IPS DF 6.9 (cell line): ENCODE data around the gene GRIK4.

Experiments
- DNase-seq: peaks from one replicate; pipeline ENCODE4 v3.0.0-alpha.2; 2013; ENCODE audit warnings: low read depth, low spot score
- H3K27ac ChIP-seq: one replicate; pipeline ENCODE4 v1.5.1; 2013; ENCODE audit warnings: low read length, control low read depth
- H3K27me3 ChIP-seq: 2 replicates; pipeline ENCODE4 v1.6.1; 2013; ENCODE audit warnings: mild to moderate bottlenecking, low read length; ENCODE audit not compliant: control insufficient read depth, insufficient read depth
- H3K36me3 ChIP-seq: 2 replicates; pipeline ENCODE4 v1.6.1; 2013; ENCODE audit warnings: low read length; ENCODE audit not compliant: control insufficient read depth, insufficient read depth
- H3K4me1 ChIP-seq: 2 replicates; pipeline ENCODE4 v1.6.1; 2013; ENCODE audit warnings: low read length; ENCODE audit not compliant: control insufficient read depth, insufficient read depth
- H3K4me3 ChIP-seq: 2 replicates; pipeline ENCODE4 v1.5.1; 2013; ENCODE audit warnings: mild to moderate bottlenecking, low read length
- H3K9me3 ChIP-seq: 2 replicates; pipeline ENCODE4 v1.6.1; 2013; ENCODE audit warnings: low read length, inconsistent platforms; ENCODE audit not compliant: control insufficient read depth, insufficient read depth
- WGBS: extraction: QIAGEN DNeasy Blood & Tissue Kit; methylation state at CpG from one replicate; pipeline ENCODE4 v1.1.7; 2013; ENCODE audit warnings: mixed read lengths, missing lambda C conversion rate; ENCODE audit not compliant: insufficient read length, insufficient coverage; 5-methylcytosine and 5-hydroxymethylcytosine counted together

Gene GRIK4

GRCh38 chr11:120906766-120907165 lies 395.2 kb downstream of the GRIK4 start:
- no CpG with 5 or more reads among the region's 10 CpGs for WGBS
- no peaks in the 10 kb centered on the region for H3K4me1 ChIP-seq
- H3K4me3 ChIP-seq, result no peak overlapping the region
- H3K27me3 ChIP-seq, result no peaks in the 10 kb centered on the region
- H3K9me3 ChIP-seq, result no peaks in the 10 kb centered on the region
- H3K36me3 ChIP-seq, result no peaks in the 10 kb centered on the region
- DNase-seq, result no peak
- no peak overlapping the region for H3K27ac ChIP-seq

DNA sequence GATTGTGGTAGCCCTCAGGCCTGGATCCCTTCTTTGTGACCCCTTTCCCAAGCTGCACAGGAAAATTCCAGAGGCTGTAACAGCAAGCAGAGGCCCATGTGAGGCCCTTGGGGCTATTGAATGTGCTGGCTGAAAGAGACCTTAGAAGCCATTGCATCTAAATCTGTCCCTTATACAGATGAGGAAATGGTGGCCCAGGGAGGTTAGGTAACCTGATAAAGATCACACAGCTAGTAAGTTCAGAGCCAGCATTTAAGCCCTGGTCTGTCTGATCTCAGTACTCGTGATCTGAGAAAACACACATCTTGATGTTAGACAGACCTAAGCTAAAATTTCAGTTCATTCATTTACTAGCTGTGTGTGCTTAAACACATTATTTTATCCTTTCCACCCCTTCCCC lies 396.4 kb downstream of the GRIK4 start:
- no peak for DNase-seq
- H3K9me3 ChIP-seq, result no peaks in the 10 kb centered on the region
- no peaks in the 10 kb centered on the region for H3K4me1 ChIP-seq
- H3K4me3 ChIP-seq, result no peak overlapping the region
- H3K27ac ChIP-seq, result no peak overlapping the region
- H3K27me3 ChIP-seq, result no peaks in the 10 kb centered on the region
- no CpG with 5 or more reads among the region's 1 CpG for WGBS
- no peaks in the 10 kb centered on the region for H3K36me3 ChIP-seq

DNA sequence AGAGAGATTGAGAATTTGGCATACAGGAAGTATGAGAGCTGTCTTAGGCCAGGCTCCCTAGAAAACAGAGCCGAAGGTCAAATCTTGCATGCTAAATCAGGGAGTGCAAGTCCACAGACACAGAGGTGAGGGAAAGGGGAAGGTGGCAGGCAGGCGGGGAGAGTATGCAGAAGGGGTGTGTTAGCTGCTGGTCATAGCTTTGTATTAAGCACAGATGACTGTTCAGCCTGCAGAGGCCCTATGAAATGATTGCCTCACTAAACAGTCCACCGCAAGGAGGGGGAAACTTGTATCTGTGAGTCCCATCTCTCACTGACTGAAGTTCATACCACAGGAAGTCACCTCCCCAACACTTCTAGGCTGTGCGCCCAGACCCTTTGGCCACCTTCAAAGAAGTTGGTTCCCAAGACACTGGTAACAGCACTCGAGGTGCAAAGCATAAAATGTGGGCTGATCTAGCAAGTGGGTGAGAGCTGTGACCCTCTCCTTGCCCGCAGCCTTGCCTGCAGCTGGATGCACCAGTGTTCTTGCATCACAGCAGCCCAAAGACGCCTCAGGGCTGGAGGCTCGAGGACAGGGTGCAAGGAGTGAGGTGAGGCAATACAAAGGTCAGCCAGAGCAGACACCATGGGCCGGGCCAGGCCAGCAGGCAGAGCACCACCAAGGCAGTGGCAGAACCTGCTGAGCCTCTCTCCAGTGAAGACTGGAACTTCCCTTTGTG lies 397.1 kb downstream of the GRIK4 start:
- no peaks in the 10 kb centered on the region for H3K4me1 ChIP-seq
- H3K4me3 ChIP-seq, result no peak overlapping the region
- no peaks in the 10 kb centered on the region for H3K9me3 ChIP-seq
- H3K36me3 ChIP-seq, result no peaks in the 10 kb centered on the region
- H3K27ac ChIP-seq, result no peak overlapping the region
- no peak for DNase-seq
- WGBS, result no CpG with 5 or more reads among the region's 9 CpGs
- no peaks in the 10 kb centered on the region for H3K27me3 ChIP-seq

DNA sequence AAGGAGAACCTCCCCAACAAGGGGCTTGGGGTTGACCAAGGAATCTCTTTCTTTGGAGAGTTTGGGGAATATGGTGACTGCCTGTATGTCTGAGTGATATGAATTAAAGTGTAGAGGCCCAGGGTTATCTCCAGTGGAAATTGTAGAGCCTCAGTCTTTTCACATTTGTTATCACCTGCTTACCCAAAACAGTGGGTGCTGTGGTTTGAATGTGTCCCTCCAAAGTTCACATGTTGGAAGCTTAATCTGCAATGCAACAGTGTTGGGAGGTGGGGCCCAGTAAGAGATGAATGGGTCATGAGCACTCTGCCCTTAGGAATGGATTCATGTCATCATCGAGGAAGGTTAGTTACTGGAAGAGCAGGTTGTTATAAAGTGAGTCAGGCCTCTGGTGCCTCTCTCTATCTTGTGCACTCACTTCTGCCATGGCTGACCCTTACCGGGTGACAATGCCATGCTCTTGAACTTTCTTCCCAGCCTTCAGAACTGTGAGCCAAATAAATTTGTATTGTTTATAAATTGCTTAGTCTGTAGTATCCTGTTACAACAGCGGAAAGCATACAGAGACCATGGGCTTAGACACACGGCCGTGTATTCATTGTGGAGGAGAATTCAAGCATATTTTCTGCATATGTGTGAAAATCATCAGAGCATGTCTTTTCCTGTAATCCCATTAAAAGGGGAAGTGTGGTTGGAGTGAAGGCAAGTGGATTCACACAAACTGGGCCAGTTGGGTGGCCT lies 398.3 kb downstream of the GRIK4 start:
- no CpG with 5 or more reads among the region's 5 CpGs for WGBS
- no peak for DNase-seq
- no peaks in the 10 kb centered on the region for H3K27me3 ChIP-seq
- no peaks in the 10 kb centered on the region for H3K9me3 ChIP-seq
- H3K4me1 ChIP-seq, result no peaks in the 10 kb centered on the region
- no peak overlapping the region for H3K4me3 ChIP-seq
- H3K27ac ChIP-seq, result no peak overlapping the region
- H3K36me3 ChIP-seq, result no peaks in the 10 kb centered on the region

DNA sequence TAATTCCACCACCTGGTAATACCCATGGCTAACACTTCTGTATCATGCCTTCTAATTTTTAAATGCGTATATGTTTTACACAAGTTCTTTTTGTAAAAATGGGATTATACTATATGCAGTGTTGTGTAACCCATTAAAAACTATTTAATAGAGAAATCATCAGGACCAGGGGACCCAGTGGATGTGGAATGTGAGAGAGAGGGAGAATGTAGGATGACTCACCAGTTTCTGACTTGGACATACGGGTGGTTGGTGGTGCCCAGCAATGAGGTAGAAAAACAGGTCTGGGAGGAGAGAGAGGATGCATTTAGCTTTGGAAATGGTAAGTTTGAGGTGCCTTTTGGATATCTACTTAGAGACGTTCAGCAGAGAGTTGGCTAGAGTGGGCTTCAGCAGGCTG lies 400.4 kb downstream of the GRIK4 start:
- no CpG with 5 or more reads among the region's 3 CpGs for WGBS

DNA sequence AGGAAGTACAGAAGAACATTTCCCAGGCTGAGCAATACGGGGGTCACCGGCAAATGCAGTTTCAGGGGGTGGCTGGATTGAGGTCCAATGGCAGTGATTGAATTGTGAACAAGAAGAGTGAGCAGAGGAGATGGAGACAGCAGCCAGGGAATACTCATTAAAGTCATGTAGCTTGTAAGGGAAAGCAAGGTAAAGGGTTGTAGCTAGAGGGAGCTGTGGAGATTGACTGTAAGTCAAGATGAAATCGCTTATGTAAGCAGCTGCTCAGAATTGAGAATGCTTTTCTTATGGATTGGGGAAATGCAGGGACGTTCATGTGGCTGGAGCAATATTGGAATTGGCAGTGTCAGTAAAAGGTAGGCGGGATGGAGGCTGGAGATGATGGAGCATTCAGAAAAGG lies 401.0 kb downstream of the GRIK4 start:
- no peaks in the 10 kb centered on the region for H3K9me3 ChIP-seq
- H3K36me3 ChIP-seq, result no peaks in the 10 kb centered on the region
- WGBS, result no CpG with 5 or more reads among the region's 5 CpGs
- no peaks in the 10 kb centered on the region for H3K4me1 ChIP-seq
- no peak overlapping the region for H3K27ac ChIP-seq
- H3K27me3 ChIP-seq, result no peaks in the 10 kb centered on the region
- peak; percentile 27 for DNase-seq
- H3K4me3 ChIP-seq, result no peak overlapping the region

More for the DNA sequence above, 400.4 kb downstream of the GRIK4 start:
- DNase-seq, result no peak
- no peaks in the 10 kb centered on the region for H3K9me3 ChIP-seq
- no peak overlapping the region for H3K4me3 ChIP-seq
- H3K4me1 ChIP-seq, result no peaks in the 10 kb centered on the region
- H3K36me3 ChIP-seq, result no peaks in the 10 kb centered on the region
- no peaks in the 10 kb centered on the region for H3K27me3 ChIP-seq
- H3K27ac ChIP-seq, result no peak overlapping the region

GRCh38 chr11:120912915-120913314 lies 401.4 kb downstream of the GRIK4 start:
- Histone ChIP-seq H3K36me3 (no peaks in the 10 kb centered on the region), H3K27me3 (no peaks in the 10 kb centered on the region), H3K9me3 (no peaks in the 10 kb centered on the region), H3K4me1 (no peaks in the 10 kb centered on the region), H3K27ac (no peak overlapping the region), H3K4me3 (no peak overlapping the region)
- WGBS, result no CpG with 5 or more reads among the region's 2 CpGs
- no peak for DNase-seq

GRCh38 chr11:120914021-120914420 lies 402.5 kb downstream of the GRIK4 start:
- H3K27ac ChIP-seq, result no peak overlapping the region
- no peak overlapping the region for H3K4me3 ChIP-seq
- WGBS, result no CpG with 5 or more reads among the region's 5 CpGs
- H3K36me3 ChIP-seq, result no peaks in the 10 kb centered on the region
- no peaks in the 10 kb centered on the region for H3K27me3 ChIP-seq
- DNase-seq, result no peak
- no peaks in the 10 kb centered on the region for H3K4me1 ChIP-seq
- no peaks in the 10 kb centered on the region for H3K9me3 ChIP-seq

DNA sequence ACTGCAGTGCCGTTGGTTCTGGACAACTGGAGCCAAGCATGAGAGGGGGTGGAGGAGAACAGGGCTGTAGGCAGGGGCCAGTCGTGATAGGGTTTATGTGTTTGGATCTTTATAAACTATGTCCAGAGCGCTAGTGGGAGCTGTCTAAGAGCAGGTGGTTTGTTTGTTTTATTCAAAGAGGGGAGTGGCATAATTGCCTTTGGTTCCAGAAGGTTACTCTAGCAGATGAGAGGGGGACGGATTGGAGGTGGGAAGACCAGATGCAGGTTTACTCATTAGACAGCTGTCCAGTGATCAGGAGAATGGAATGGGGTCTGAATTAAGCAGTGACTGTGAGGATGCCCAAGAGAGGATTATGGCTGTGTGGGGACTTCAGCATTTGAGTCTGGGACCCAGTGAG lies 403.1 kb downstream of the GRIK4 start:
- Histone ChIP-seq H3K36me3 (no peaks in the 10 kb centered on the region), H3K4me3 (no peak overlapping the region), H3K27ac (no peak overlapping the region), H3K4me1 (no peaks in the 10 kb centered on the region), H3K9me3 (no peaks in the 10 kb centered on the region), H3K27me3 (no peaks in the 10 kb centered on the region)
- WGBS, result no CpG with 5 or more reads among the region's 4 CpGs
- DNase-seq, result no peak

- Histone ChIP-seq H3K36me3 (no peaks in the 10 kb centered on the region), H3K4me1 (no peaks in the 10 kb centered on the region), H3K27ac (no peak overlapping the region), H3K4me3 (no peak overlapping the region), H3K27me3 (no peaks in the 10 kb centered on the region), H3K9me3 (no peaks in the 10 kb centered on the region)
- no peak for DNase-seq
- no CpG with 5 or more reads among the region's 6 CpGs for WGBS
Observed at GRCh38 chr11:120917559-120918239, 406.2 kb downstream of the GRIK4 start.
